Sigmoid colon (tissue), 7 donors: Measurements from ENCODE around the gene BLM. TPM values are rescaled to one million over a fixed set of nuclear protein-coding genes. Genes with fewer than 3 reads are reported as not detected.

Experiments used
- DNase-seq: peaks from one replicate; pipeline ENCODE4 v3.0.0-alpha.2; 2019
- H3K27ac ChIP-seq, 4 donors: fragments of 200-600 bp; sonication (generic); one replicate each; pipeline ENCODE4 v1.5.1; 2016 to 2019; ENCODE audit warnings: mild to moderate bottlenecking in 1 of 4
- H3K27me3 ChIP-seq, 3 donors: fragments of 200-600 bp; sonication (generic); one replicate each; pipeline ENCODE4 v1.5.1; 2019; ENCODE audit warnings: mild to moderate bottlenecking in 1 of 3
- H3K36me3 ChIP-seq, 4 donors: fragments of 200-600 bp; sonication (generic); one replicate each; pipeline ENCODE4 v1.5.1; 2016 to 2019
- H3K4me1 ChIP-seq, 4 donors: fragments of 200-600 bp; sonication (generic); one replicate each; pipeline ENCODE4 v1.5.1; 2017 to 2019
- H3K4me3 ChIP-seq, 4 donors: fragments of 200-600 bp; sonication (generic); one replicate each; pipeline ENCODE4 v1.5.1; 2017 to 2019; ENCODE audit warnings: mild to moderate bottlenecking in 2 of 4, moderate library complexity in 1 of 4
- H3K9me3 ChIP-seq, 4 donors: fragments of 200-600 bp in 3 of 4; sonication (generic) in 3 of 4; one replicate each; pipeline versions ENCODE4 v1.5.1 to v1.6.1; 2013 to 2019
- CTCF ChIP-seq, 4 experiments: fragments of 450-650 bp in 3 of 4; fragments of 200-600 bp in 1 of 4; IDR thresholded peaks; one replicate each; pipeline ENCODE4 v1.5.1; 2016 to 2019; ENCODE audit warnings: antibody characterized with exemption in 4 of 4, mild to moderate bottlenecking in 3 of 4, moderate library complexity in 2 of 4
- EP300 ChIP-seq, 4 donors: sonication (generic); formaldehyde crosslinking; IDR thresholded peaks; one replicate each; pipeline ENCODE4 v1.6.1; 2017; ENCODE audit warnings: antibody characterized with exemption in 4 of 4
- POLR2A ChIP-seq, 2 donors: fragments of 450-650 bp; IDR thresholded peaks; one replicate each; pipeline ENCODE4 v1.6.1; 2016; ENCODE audit warnings: antibody characterized with exemption in 2 of 2, mild to moderate bottlenecking in 2 of 2, moderate library complexity in 2 of 2
- POLR2AphosphoS5 ChIP-seq, 4 donors: sonication (generic); formaldehyde crosslinking; IDR thresholded peaks; one replicate each; pipeline ENCODE4 v1.6.1; 2017; ENCODE audit warnings: antibody characterized with exemption in 4 of 4
- WGBS, 2 donors: extraction: QIAGEN DNeasy Blood & Tissue Kit; methylation state at CpG; one replicate each; pipeline ENCODE4 v1.1.7; 2013; 5-methylcytosine and 5-hydroxymethylcytosine counted together
- intact Hi-C: fragments of 100-400 bp; cut with DNase I; formaldehyde crosslinking; loops from one replicate; pipeline ENCODE4 v1.15.1; 2023
- polyA plus RNA-seq, 3 donors: library from polyadenylated mRNA; stranded (reverse); fragments of 200-250 nt; gene quantifications; one replicate each; pipeline ENCODE4 v1.2.3, GENCODE V29; 2013
- total RNA-seq, 4 donors: library from RNA; depleted of rRNA; stranded (reverse); fragments of >200 nt; gene quantifications; one replicate each; pipeline ENCODE4 v1.1.0, GENCODE V29; 2016
- donor health status: healthy with polysubstance abuse.
- donor health status: Bipolar disorder and iron deficiency.
- donor health status: healthy.

Gene BLM
- total and polyA plus RNA-seq, 7 donors: 0.54 to 6.2 (median 0.85) TPM; not detected in 1

- TF ChIP-seq POLR2A (IDR thresholded peaks at IDR 0.05): no peak
- no peak for TF ChIP-seq EP300 (IDR thresholded peaks at IDR 0.05)
- no peak for TF ChIP-seq CTCF (IDR thresholded peaks at IDR 0.05)
- no peak for TF ChIP-seq POLR2AphosphoS5 (IDR thresholded peaks at IDR 0.05)
- no peaks in the 10 kb centered on the region for H3K4me1 ChIP-seq
- no peaks in the 10 kb centered on the region for H3K36me3 ChIP-seq
- no peak for DNase-seq
- H3K9me3 ChIP-seq: no peaks in the 10 kb centered on the region
- intact Hi-C loops: no loop called here
- H3K27ac ChIP-seq: no peak overlapping the region
- H3K27me3 ChIP-seq: no peaks in the 10 kb centered on the region
- 80 to 84% methylated on average over 6 of the region's 6 CpGs for WGBS, 2 donors
- H3K4me3 ChIP-seq: no peak overlapping the region
These were observed 134.0 kb downstream of the BLM start for GRCh38 chr15:90851114-90851513.

GRCh38 chr15:90851940-90852339 lies 134.8 kb downstream of the BLM start:
- intact Hi-C loops: no loop called here
- no peaks in the 10 kb centered on the region for H3K27me3 ChIP-seq
- no peak overlapping the region for H3K27ac ChIP-seq
- TF ChIP-seq POLR2A (IDR thresholded peaks at IDR 0.05): no peak
- H3K36me3 ChIP-seq: no peaks in the 10 kb centered on the region
- DNase-seq: no peak
- no peak overlapping the region for H3K4me3 ChIP-seq
- H3K4me1 ChIP-seq: no peaks in the 10 kb centered on the region
- WGBS, 2 donors: 82 to 90% methylated on average over 5 of the region's 5 CpGs
- H3K9me3 ChIP-seq: no peaks in the 10 kb centered on the region

- DNase-seq: no peak
- Histone ChIP-seq H3K36me3 (no peaks in the 10 kb centered on the region), H3K27ac (no peak overlapping the region), H3K27me3 (no peaks in the 10 kb centered on the region), H3K4me1 (no peaks in the 10 kb centered on the region), H3K9me3 (no peaks in the 10 kb centered on the region), H3K4me3 (no peak overlapping the region)
- TF ChIP-seq POLR2A (IDR thresholded peaks at IDR 0.05) (no peak), CTCF (IDR thresholded peaks at IDR 0.05) (no peak), POLR2AphosphoS5 (IDR thresholded peaks at IDR 0.05) (no peak), EP300 (IDR thresholded peaks at IDR 0.05) (no peak)
- intact Hi-C loops: no loop called here
- 75 to 92% methylated on average over 9 of the region's 9 CpGs for WGBS, 2 donors
These were observed 138.0 kb downstream of the BLM start for GRCh38 chr15:90855139-90855538.

DNA sequence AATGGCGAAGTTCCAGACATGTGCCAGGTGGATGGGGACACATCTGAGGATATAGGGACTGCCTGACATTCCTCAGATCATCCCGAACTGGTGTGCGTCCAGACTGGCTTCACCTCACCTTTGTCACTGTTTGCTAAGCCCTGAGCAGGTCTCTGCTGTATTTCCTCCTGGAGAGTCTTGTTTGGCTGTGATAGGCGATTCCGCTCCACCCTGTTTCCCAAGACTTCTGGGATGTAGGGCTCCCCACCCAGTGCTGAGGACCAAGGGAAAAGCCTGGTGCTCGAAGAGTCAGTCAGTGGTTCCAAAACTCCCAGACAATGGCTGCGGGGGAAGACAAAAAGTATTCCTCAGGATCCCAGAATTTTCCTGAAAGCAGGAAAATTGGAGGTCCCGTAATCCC lies 140.2 kb downstream of the BLM start:
- DNase-seq: no peak
- Histone ChIP-seq H3K27ac (no peak overlapping the region), H3K36me3 (no peaks in the 10 kb centered on the region), H3K4me1 (no peaks in the 10 kb centered on the region), H3K9me3 (no peaks in the 10 kb centered on the region), H3K4me3 (no peak overlapping the region), H3K27me3 (no peaks in the 10 kb centered on the region)
- WGBS, 2 donors: 43 to 85% methylated on average over 8 of the region's 8 CpGs
- intact Hi-C loops: no loop called here
- TF ChIP-seq POLR2AphosphoS5 (IDR thresholded peaks at IDR 0.05): no peak
- no peak for TF ChIP-seq POLR2A (IDR thresholded peaks at IDR 0.05)
- no peak for TF ChIP-seq EP300 (IDR thresholded peaks at IDR 0.05)
- no peak for TF ChIP-seq CTCF (IDR thresholded peaks at IDR 0.05)

DNA sequence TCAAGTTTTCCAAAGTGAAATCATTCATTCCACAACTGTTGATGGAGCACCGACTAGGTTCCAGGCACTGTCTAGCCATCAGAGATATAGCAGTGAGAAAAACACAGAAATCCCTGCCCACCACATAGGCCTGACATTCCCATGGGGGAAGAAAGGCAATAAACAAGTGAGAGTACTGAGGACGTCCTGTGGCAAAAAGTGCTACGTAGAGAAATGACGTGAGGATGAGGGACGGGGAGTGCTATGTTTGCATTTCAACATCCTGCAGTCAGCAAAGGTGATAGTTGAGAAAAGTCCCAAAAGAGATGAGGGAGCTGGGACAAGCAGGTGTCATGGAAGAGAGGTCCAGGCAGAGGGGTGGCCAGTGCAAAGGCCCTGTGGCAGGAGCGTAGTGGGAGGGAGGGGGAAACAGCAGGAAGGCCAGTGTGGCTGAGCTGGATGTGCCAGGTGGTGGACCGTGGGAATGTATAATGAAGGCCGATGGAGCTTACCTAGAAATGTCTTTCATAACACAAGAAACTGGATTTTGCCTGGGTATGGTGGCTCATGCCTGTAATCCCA lies 140.8 kb downstream of the BLM start:
- Histone ChIP-seq H3K36me3 (no peaks in the 10 kb centered on the region), H3K4me1 (no peaks in the 10 kb centered on the region), H3K27me3 (no peaks in the 10 kb centered on the region), H3K4me3 (no peak overlapping the region), H3K27ac (no peak overlapping the region), H3K9me3 (no peaks in the 10 kb centered on the region)
- WGBS, 2 donors: 82 to 89% methylated on average over 8 of the region's 8 CpGs
- intact Hi-C loops: no loop called here
- TF ChIP-seq POLR2A (IDR thresholded peaks at IDR 0.05) (no peak), EP300 (IDR thresholded peaks at IDR 0.05) (no peak), POLR2AphosphoS5 (IDR thresholded peaks at IDR 0.05) (no peak), CTCF (IDR thresholded peaks at IDR 0.05) (no peak)
- no peak for DNase-seq
